Stimulated activated naive CD4-positive, alpha-beta T cell treated with Interleukin-2 at 50 U/mL for 16 hours (primary cell): ENCODE measurements around the gene ATP2B2.

Source experiments
- DNase-seq: peaks from one replicate; lab custom pipeline; 2025; lab: John Stamatoyannopoulos, UW

The ATP2B2 gene

DNA sequence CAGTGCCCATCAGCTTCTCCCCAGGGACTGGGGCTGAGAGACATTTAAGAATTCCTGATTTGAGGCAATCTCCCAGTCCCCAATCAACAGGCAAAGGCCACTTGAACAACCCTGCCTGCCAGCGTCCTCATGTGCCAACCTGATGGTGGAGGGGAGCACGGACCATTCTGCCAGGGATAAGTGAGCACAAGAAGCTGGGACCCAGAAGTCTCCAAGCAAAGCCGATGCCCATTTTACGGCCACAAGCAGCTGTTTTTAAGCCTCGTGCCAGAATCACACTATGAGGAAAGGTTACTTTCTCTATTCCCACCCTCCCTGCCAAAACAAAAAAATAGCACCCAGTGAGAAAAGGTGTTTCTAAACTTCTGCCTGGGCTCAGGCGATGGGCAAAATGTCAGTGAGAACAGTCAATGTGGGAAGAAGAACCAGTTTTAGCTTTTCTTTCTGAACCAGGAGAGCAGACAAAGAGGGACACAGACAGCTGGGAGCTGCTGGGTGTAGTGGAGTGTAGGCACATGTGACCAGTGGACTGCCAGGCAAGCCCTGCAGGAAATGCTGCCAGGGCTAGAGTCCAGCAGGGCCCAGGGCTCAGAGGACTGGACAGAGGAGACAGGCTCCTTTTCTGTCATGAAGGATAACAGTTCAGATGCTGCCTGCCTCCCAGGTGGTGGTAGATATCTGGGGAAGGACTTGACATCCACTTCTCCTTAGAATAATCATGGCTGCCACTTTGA, 57.7 kb downstream of the ATP2B2 start:
- DNase-seq, result no peak

- no peak for DNase-seq
Observed at GRCh38 chr3:10447110-10447509, 58.3 kb downstream of the ATP2B2 start.

DNA sequence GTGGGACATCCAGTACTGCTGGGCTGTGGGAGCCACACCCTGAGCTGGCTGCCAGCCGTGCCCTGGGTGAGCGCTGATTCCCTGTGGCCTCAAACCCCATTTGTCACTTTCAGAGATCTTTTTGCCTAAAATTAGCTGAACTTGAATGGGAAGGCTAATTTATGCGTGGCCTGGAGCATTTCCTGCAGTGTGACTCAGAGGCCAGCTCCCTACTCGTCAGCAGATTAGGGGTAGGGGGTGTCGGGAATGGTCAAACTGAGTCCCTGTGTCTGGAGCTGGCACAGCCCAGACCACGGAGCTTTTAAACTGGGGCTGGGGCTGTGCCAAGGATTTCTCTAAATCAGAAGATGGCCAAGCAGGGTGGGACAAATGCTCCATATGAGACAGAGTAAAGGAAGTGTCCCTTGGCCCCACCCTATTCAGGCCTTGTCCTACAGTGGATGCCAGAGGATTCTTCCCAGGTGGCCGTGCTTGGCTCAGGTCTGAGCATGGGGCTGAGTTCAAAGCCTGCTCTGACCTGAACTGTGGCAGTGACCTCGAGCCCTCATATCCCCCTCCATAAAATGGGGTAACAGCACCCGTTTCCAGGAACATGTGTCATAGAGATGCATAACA, 59.7 kb downstream of the ATP2B2 start:
- no peak for DNase-seq

- no peak for DNase-seq
Observed at GRCh38 chr3:10444511-10444910, 60.9 kb downstream of the ATP2B2 start.

DNA sequence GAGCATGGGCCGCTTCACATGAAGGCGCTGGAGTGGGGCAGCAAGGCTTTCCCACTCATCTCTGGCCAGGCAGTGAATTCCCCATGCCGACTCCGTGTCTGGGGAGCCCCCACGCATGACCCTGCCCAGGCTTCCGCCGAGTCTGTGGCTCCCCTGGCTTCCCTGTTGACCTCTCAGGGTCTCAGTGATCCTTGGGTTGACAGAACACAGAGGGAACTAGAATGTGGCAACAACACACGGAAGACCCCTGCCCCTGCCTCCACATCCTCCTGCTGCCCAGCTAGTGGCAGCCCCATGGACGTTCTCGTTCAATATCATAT, 61.3 kb downstream of the ATP2B2 start:
- DNase-seq, result no peak

- DNase-seq, result no peak
Observed at GRCh38 chr3:10443272-10444109, 61.9 kb downstream of the ATP2B2 start.

DNA sequence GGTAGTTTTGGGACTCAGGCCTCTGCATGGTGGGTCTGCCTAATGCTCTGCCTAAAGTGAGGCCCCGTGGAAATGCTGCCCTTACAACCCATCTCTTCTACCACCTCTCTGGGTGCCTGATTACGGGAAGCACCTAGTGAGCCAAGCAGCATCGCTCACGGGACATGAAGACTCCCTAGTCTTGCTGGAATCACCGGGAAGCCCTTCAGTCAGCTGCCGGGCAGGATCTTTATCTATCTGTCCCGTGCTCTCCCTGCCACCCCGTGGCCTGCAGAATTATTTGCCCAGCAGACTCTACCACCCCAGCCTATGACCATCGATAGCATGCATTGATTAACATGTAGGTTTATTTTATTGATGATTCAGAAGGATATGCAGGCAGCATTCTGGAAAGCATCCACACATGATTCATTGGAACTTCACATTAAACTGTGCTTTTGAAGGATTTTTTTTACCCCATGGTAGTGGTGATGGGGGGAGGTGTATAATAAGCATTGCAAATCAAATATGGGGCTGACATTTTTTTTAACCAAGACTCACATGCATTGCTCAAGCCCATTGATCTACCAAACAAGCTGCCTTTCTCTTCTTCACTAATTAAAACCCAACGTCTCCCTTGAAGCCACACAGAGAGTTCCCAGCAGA, 63.1 kb downstream of the ATP2B2 start:
- no peak for DNase-seq

GRCh38 chr3:10440684-10441083, 64.7 kb downstream of the ATP2B2 start:
- no peak for DNase-seq

DNA sequence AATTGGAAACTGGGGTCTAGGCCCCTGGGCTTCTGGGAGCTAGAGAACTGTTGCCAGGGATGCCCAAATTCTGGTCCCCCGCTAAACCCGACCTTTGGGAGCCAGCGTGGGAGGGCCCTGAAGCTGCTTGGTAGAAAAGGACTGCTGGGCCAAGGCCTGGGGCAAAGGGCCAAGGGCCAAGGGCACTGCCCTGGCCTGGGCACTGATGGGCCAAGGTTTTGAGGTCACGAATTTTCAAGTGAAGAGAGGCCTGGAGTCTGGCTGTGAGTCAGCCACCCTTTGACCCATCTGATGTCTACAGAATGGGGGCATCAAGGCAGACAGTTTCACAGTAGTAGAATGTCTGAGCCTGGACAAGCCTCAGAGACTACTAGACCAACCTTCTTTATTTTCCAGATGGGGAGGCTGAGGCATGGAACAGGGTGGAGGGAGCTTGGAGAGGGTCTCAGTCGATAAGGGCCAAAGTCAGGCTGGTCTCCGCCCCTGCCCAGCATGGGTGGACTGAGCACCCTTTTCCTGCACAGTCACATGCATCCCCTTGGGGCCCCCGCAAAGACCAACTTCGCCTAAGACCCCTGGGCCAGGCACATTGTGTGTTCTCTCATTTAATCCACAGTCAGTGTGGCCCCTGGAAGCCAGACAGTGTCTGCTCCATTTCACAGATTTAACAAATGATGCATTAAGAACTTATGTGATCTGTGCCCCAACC, 66.3 kb downstream of the ATP2B2 start:
- DNase-seq, result no peak

DNA sequence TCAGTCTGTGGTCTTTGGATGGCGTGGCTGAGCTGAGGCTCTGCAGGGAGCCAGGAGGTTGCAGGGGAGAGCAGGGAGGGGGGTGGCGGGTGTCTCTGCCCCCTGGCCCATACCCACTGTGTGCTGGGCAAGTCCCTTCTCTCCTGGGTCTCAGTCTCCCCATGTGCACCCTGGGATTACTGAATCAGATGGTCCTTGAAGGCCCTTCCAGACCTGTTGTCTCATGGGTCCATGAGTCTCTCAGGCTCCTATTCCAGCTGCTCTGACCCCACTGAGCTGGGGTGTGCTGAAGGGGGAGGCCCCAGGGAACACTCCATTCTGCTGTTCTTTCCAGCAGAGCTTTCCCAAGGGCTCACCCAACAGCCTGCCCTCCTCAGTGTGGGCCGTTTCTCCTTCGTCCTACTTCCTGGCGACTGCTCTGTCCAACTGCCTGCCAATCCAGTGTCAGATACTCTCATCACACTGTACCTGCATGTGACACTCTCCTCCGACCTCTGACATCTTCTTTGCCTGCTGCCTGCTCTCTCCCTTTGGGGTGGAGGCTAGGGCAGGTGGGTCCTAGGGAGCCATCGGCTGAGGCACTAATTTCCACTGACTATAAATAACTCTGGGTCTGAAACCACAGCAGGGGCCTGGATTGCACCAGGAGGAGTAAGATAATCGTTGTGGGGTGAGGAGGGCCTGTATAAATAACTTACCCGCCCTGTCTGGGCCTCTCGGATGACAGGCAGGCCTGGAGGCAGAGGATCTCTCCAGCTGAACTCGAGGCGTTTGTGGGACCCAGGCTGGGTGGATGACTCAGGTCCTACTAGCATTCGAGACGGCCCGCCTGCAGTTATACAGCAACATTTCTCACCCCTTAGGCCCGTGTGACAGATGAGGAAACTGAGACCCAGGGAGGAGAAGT, 67.1 kb downstream of the ATP2B2 start:
- DNase-seq, result no peak

DNA sequence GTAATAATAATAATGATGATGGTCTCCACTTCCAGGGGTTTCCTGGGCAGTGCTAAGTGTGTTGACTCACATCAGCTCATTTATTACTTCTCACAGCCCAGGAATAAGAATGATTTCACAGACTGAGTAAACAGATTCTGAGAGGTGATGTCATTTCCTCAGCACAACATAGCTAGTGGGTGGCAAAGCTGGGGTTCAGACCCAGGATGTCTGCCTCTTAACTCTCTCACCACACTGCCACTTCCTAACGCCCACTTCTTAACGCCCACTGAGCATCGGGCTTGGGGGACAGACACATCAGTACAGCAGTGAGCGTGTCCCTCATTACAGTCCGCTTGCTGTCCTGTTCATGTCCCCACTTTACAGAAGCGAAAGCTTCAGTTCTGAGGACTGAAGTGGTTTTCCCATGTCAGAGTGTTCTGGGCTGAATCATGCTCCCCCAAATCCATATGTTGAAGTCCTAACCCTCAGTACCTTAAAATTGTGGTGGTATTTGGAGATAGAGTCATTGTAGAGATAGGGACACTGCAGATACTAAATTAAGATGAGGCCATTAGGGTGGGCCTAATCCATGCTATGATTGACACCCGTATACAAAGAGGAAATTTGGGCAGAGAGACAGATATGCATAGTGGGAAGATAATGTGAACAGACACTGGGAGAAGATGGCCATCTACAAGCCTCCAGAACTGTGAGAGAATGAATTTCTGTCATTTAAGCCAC, 68.0 kb downstream of the ATP2B2 start:
- DNase-seq, result peak; percentile 69

GRCh38 chr3:10435850-10436249, 69.5 kb downstream of the ATP2B2 start:
- DNase-seq, result no peak

DNA sequence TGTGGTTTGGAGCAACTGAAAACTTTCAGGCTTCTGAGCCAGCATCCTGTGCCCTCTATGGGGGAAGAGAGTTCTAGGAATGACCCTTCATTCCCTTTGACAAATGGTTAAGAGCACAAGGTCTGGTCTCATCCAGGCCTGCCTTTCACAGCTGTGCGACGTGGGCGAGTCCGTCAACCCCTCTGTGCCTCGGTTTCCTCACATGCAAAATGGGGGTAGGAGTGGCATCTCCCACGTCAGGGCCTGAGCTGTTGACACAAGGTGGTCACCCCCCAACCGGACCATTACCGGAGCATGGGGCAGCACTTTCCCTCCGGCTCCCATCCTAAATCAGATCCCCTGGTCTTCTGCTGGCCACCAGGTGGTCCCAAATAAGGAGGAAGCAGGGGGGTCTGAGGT, 70.4 kb downstream of the ATP2B2 start:
- DNase-seq, result no peak

DNA sequence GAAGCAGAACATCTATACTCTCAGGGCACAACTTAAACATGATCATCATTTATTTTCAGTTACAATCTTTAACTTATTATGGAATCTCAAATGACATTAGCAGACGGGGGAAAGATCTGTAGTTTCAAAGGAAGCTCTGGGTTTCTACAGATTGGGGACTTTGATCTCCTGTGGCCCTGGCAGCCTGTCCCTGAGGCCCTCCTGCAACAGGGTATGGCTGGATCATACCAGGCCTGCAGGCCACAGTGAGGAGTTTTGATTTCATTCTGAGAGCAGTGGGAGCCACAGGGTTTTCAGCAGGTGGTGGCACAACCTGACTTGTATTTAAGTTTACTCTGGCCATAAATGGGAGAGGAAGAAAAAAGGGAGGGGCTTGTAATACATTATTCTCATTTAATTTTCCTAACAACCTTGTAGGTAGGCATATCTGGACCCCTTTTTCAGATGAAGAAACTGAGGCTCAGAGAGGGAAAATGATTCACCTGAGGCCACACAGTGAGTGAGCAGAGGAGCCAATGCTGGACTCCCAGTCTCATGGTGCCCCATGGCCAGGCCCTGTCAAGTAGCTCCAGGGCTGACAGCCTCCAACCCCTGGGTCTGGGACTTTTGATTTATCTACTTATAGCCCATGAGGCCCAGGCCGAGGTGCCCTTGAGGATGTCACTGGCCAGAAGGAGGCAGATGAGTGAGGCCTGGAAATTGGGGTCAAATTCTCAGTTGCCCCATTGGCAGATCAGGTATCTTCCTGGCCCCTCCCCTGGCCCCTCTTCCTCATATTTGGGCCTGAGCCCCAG, 71.0 kb downstream of the ATP2B2 start:
- no peak for DNase-seq

GRCh38 chr3:10432931-10433330, 72.5 kb downstream of the ATP2B2 start:
- DNase-seq, result no peak

GRCh38 chr3:10432156-10432845, 73.1 kb downstream of the ATP2B2 start:
- DNase-seq, result no peak

- DNase-seq, result no peak
Observed at GRCh38 chr3:10430805-10431204, 74.6 kb downstream of the ATP2B2 start.

GRCh38 chr3:10428406-10429091, 76.8 kb downstream of the ATP2B2 start:
- DNase-seq, result no peak
